Measurements from ENCODE around the gene HAUS1. TPM values are rescaled to one million over a fixed set of nuclear protein-coding genes. Genes with fewer than 3 reads are reported as not detected.

Gene HAUS1
- total and polyA plus RNA-seq, 2 experiments from 2014 or later: 163 to 216 TPM

DNA sequence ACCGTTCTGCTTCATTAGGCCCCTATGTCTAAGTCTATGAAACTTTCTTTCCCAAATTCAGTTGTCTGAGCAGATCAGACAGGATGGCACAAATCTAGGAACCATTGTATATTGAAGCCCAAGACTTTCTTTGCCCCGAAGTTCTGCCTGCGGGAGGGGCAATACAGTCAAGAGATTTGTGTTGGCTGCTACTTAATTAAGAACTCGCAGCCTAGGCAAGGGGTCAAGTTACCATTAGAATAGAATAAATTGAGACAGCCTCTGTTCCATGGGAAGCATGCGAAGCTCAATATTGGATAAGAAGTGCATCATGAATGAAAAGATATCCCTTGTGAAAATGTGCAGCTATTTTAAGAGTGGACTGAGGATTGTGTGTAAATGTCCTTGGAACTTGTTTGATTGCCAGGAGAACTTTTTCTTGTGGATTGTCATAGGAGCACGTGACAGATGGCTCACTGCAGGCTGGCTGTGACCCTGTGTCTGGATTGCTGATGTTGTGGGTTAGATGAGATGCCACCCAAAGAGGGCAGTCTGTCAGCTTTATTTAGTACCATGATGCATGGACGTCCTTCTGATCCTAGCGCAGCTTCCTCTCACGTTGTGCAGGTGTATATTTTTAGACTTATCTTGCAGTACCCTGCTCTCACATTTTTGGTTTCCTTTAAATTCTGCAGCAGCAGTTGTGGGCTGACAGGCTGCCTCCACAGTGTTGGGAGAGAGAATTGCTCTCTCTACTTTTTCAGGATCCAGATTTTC is 30.9 kb downstream of the HAUS1 start:
- 0 out of 2 replicates have a peak, but pooled peaks cover 1% of the 10 kb centered on the region for H3K36me3 ChIP-seq (ENCODE audit: insufficient read depth)
- no peaks in the 10 kb centered on the region for H4K20me1 ChIP-seq (replicated peaks; ENCODE audit: insufficient read depth)
- no peak overlapping the region for H3K4me3 ChIP-seq
- H3K27me3 Mint-ChIP-seq (ENCODE audit: insufficient read depth, low read depth, poor library complexity): peaks cover 3% of the 10 kb centered on the region
- no peaks in the 10 kb centered on the region for H3F3A ChIP-seq (replicated peaks; ENCODE audit: low read depth)
- H3K9me2 ChIP-seq (ENCODE audit: insufficient read depth): no peaks in the 10 kb centered on the region
- peak; percentile 31 for DNase-seq (ENCODE audit: low spot score)
- no peaks in the 10 kb centered on the region for H3K79me2 ChIP-seq (replicated peaks; ENCODE audit: insufficient read depth)
- H2AFZ ChIP-seq: no peak overlapping the region
- peaks cover 3% of the 10 kb centered on the region; the same call in 1 of the 3 replicates for H3K36me3 Mint-ChIP-seq (ENCODE audit: low read depth)
- no peaks in the 10 kb centered on the region for H3K27me3 ChIP-seq (ENCODE audit: insufficient read depth)
- H3K27ac ChIP-seq (ENCODE audit: low read depth): no peak overlapping the region; the same call in 1 of the 2 replicates
- peak overlapping the region; percentile 60; the same call in 1 of the 2 replicates for H3K27ac Mint-ChIP-seq
- ATAC-seq: peak; percentile 77
- H3K4me2 ChIP-seq: no peak overlapping the region
- no peak overlapping the region for H3K4me3 Mint-ChIP-seq
- TF ChIP-seq ZNF331 (CRISPR knock-in tag; IDR thresholded peaks at IDR 0.05; ENCODE audit: low read depth) (no peak), JUNB (IDR thresholded peaks at IDR 0.05; ENCODE audit: unreplicated experiment) (no peak), EZH2phosphoT487 (IDR thresholded peaks at IDR 0.05; ENCODE audit: unreplicated experiment) (no peak), STAT1 (IDR thresholded peaks at IDR 0.05; ENCODE audit: unreplicated experiment) (no peak), NANOG (IDR thresholded peaks at IDR 0.05; ENCODE audit: borderline replicate concordance) (no peak), EZH2 (IDR thresholded peaks at IDR 0.05; ENCODE audit: low read depth, unreplicated experiment) (no peak), ZNF114 (CRISPR knock-in tag; IDR thresholded peaks at IDR 0.05) (no peak), CREB1 (CRISPR knock-in tag; IDR thresholded peaks at IDR 0.05; ENCODE audit: low read depth) (no peak), POLR2AphosphoS5 (IDR thresholded peaks at IDR 0.05; ENCODE audit: low read depth) (no peak)
- TF ChIP-seq, protein P1, sequence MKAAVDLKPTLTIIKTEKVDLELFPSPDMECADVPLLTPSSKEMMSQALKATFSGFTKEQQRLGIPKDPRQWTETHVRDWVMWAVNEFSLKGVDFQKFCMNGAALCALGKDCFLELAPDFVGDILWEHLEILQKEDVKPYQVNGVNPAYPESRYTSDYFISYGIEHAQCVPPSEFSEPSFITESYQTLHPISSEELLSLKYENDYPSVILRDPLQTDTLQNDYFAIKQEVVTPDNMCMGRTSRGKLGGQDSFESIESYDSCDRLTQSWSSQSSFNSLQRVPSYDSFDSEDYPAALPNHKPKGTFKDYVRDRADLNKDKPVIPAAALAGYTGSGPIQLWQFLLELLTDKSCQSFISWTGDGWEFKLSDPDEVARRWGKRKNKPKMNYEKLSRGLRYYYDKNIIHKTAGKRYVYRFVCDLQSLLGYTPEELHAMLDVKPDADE (IDR thresholded peaks at IDR 0.05): no peak
- TF ChIP-seq, protein P2, sequence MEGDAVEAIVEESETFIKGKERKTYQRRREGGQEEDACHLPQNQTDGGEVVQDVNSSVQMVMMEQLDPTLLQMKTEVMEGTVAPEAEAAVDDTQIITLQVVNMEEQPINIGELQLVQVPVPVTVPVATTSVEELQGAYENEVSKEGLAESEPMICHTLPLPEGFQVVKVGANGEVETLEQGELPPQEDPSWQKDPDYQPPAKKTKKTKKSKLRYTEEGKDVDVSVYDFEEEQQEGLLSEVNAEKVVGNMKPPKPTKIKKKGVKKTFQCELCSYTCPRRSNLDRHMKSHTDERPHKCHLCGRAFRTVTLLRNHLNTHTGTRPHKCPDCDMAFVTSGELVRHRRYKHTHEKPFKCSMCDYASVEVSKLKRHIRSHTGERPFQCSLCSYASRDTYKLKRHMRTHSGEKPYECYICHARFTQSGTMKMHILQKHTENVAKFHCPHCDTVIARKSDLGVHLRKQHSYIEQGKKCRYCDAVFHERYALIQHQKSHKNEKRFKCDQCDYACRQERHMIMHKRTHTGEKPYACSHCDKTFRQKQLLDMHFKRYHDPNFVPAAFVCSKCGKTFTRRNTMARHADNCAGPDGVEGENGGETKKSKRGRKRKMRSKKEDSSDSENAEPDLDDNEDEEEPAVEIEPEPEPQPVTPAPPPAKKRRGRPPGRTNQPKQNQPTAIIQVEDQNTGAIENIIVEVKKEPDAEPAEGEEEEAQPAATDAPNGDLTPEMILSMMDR (conservative IDR thresholded peaks at IDR 0.05; ENCODE audit: low read depth in 2 of 2): no peak
- TF ChIP-seq, protein P3, sequence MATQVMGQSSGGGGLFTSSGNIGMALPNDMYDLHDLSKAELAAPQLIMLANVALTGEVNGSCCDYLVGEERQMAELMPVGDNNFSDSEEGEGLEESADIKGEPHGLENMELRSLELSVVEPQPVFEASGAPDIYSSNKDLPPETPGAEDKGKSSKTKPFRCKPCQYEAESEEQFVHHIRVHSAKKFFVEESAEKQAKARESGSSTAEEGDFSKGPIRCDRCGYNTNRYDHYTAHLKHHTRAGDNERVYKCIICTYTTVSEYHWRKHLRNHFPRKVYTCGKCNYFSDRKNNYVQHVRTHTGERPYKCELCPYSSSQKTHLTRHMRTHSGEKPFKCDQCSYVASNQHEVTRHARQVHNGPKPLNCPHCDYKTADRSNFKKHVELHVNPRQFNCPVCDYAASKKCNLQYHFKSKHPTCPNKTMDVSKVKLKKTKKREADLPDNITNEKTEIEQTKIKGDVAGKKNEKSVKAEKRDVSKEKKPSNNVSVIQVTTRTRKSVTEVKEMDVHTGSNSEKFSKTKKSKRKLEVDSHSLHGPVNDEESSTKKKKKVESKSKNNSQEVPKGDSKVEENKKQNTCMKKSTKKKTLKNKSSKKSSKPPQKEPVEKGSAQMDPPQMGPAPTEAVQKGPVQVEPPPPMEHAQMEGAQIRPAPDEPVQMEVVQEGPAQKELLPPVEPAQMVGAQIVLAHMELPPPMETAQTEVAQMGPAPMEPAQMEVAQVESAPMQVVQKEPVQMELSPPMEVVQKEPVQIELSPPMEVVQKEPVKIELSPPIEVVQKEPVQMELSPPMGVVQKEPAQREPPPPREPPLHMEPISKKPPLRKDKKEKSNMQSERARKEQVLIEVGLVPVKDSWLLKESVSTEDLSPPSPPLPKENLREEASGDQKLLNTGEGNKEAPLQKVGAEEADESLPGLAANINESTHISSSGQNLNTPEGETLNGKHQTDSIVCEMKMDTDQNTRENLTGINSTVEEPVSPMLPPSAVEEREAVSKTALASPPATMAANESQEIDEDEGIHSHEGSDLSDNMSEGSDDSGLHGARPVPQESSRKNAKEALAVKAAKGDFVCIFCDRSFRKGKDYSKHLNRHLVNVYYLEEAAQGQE (IDR thresholded peaks at IDR 0.05; ENCODE audit: unreplicated experiment): no peak
- H3K4me1 Mint-ChIP-seq: peaks cover 24% of the 10 kb centered on the region
- H3K9me3 Mint-ChIP-seq: no peaks in the 10 kb centered on the region
- H3K4me1 ChIP-seq (ENCODE audit: insufficient read depth): peaks cover 8% of the 10 kb centered on the region; the same call in 1 of the 2 replicates

Data from GM23338 (cell line).